Fibroblast of pulmonary artery (primary cell): ENCODE results near the gene CDH23.

Experiments
- DNase-seq: peaks from one replicate; pipeline ENCODE4 v3.0.0-alpha.2; 2010; ENCODE audit warnings: low read depth
- H3K4me3 ChIP-seq: replicated peaks from 2 replicates; pipeline ENCODE4 v1.5.1; 2011; ENCODE audit warnings: low read depth, mild to moderate bottlenecking, control low read depth, low read length, moderate library complexity
- TF ChIP-seq, protein P1 (sequence below): IDR thresholded peaks from 2 replicates; pipeline ENCODE4 v1.5.1; 2011; ENCODE audit warnings: mild to moderate bottlenecking, control low read depth, low read length, inconsistent platforms; ENCODE audit errors: missing control alignments

The CDH23 gene

DNA sequence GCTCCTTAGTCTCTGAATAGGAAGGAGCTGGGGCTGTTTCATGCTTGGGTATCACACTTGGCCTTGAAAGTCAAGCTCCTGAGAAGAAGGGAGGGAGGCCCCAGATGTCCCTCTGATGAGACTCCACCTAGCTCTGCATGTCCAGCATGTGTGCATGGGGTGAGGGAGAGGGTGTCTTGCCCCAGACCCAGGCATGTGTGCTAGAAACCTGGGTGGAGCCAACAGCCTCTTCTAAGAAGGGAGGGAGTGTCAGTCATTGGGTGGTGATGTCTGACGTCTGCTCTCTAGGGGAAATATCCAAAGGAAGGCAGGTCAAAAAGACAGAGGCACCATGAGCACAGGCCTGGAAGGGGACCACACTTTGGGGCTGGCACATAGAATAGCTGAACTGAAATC is 159.0 kb downstream of the CDH23 start:
- DNase-seq = no peak
- TF ChIP-seq, protein P1, sequence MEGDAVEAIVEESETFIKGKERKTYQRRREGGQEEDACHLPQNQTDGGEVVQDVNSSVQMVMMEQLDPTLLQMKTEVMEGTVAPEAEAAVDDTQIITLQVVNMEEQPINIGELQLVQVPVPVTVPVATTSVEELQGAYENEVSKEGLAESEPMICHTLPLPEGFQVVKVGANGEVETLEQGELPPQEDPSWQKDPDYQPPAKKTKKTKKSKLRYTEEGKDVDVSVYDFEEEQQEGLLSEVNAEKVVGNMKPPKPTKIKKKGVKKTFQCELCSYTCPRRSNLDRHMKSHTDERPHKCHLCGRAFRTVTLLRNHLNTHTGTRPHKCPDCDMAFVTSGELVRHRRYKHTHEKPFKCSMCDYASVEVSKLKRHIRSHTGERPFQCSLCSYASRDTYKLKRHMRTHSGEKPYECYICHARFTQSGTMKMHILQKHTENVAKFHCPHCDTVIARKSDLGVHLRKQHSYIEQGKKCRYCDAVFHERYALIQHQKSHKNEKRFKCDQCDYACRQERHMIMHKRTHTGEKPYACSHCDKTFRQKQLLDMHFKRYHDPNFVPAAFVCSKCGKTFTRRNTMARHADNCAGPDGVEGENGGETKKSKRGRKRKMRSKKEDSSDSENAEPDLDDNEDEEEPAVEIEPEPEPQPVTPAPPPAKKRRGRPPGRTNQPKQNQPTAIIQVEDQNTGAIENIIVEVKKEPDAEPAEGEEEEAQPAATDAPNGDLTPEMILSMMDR = no peak
- no peak overlapping the region for H3K4me3 ChIP-seq

DNA sequence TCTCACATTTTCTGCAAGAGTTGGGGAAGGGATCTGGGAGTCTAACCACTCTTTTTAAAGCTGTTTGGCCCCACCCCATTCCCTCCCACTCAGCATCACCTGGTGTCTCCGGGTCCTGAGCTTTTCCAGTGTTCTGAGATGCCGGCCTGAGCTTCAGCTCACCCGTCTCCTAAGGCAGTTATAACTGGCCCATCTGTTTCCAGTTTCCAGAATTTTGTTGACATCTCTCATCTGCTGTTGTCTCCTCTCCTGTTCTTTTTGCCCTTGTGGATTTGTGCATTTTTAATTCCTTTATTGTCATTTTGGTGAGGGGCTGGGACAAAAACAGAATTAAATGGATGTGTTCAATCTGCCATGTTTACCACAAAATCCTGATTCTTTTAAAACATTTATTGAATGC is 162.3 kb downstream of the CDH23 start:
- no peak for DNase-seq
- no peak overlapping the region for H3K4me3 ChIP-seq
- TF ChIP-seq, protein P1 = no peak

DNA sequence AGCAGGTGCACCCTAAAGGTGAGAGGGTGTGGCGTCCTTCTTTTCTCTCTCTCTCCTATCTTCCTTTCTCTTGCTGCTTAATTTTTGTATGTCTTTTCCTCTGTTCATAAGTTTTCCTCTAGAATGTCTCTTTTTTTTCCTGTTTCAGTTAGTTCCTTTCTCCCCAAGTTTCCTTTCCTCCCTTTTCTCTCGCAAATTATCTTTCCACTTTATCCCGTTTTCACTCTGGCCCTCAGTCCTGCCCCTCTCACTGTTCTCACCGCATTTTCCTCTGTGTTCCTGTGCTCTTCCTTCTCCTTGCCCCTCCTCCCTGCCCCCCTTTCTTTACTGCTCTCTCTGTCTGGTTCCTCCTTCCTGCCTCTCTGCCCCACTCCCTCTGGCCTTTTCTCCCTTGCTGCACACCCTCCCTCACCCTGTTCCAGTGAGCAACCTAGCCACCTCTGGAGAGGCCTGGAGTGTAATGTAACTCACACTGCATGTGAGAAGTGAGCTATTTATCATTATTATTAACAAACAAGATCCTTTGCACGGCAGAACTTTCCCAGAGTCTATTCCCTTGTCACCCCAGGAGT is 164.4 kb downstream of the CDH23 start:
- H3K4me3 ChIP-seq = no peak overlapping the region
- TF ChIP-seq, protein P1 = no peak
- DNase-seq = no peak

DNA sequence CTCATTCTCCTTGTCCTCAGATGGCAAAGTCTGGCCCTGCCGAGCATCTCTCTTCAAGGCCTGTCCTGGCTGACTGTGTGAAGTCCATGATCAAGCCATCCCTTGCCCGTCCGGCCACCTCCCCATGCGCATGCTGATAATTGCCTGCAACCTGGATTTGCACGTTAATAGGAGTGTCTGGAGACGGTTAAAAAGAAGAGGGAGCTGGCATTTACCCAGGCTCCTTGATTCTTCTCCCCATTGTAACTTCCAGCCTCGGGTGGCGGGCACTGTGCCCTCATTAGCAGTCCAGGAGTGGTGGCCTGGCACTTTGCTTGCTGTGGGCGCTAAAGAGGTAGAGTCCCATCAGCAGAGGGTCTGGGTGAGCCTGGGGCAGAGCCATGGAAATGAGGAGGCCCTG is 165.5 kb downstream of the CDH23 start:
- no peak for DNase-seq
- TF ChIP-seq, protein P1 = no peak
- no peak overlapping the region for H3K4me3 ChIP-seq

DNA sequence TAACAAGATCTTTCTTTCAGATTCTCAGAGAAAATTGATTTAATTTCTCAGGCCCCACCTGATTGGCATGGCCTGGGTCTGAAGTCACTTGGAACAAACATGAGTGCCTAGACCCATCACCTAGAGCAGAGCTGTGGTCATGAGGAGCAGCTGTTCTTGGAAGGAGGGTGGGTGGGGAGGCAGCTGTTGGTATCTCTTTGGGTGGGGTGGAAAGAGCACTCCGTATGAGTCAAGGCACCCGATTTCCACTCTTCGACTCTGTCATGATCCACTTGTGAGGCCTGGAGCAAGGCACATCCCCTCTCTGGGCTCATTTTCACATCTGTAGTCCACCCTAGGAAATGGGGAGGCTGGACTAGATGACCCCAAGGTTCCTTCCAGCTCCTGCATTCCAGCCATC is 166.2 kb downstream of the CDH23 start:
- TF ChIP-seq, protein P1 = no peak
- no peak for DNase-seq
- H3K4me3 ChIP-seq = no peak overlapping the region

DNA sequence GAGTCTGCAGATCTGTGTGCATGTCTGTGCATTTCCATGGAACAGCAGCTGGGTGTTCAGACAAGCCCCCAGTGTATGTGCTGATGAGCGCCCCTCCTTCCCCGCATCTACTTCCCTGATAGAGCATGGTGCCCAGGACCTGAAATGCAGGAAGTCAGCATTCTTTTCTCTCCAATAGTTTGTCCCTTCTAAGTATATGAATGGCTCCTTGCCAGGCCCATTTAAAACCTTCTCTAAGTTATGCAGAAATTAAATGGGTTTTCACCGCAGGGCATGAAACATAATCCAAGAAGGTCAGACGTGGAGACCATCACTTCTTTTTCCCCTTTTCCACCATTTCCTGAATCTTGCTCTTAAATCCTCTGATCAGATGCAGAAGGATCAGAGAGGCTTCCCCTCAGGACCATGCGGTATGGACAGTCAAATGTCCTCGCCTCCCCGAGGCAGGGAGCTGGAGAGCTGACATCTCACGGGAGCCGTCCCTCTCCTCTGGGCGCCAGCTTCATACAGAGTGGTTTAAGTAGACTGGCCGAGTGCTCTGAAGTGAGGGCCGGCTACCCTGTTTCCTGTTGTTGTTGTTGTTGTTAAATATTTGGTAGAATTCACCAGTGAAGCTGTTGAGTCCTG is 167.6 kb downstream of the CDH23 start:
- no peak for DNase-seq
- TF ChIP-seq, protein P1 = no peak
- H3K4me3 ChIP-seq = no peak overlapping the region

DNA sequence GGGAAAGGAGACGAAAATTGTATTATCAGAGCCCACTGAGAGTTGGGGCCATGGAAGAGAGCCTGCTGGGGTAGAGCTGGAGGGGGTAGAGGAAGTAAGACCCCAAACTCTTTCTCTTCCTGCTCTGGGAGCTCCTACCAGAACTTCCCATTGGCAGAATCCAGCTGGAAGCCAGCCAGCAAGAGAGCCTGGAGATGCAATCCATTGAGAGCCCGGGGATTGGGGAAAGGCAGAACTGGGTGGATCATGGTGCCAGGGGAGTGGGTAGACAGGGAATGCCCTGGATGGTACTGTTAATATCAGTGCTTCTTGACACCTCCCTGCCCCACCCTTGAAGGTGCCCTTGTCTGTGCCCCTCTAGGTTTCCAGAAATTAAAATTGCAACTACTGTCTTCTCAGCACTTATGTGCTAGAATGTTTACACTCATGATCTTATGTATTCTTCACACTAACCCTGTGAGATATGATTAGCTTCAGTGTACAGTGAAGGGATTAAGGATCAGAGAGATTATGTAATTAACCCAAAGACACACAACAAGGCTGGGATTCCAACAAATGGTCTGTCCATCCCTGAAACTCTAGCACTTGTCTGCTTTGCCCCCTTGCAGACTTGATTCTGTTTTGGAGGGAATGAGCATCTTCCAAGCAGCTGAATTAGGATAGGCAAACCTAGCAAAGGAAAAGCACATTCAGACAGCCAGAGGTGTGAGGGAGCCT is 168.7 kb downstream of the CDH23 start:
- no peak overlapping the region for H3K4me3 ChIP-seq
- DNase-seq = no peak
- TF ChIP-seq, protein P1 = no peak
